WERI-Rb-1 (cell line): Measurements from ENCODE around the gene MIDN.

Source experiments
- DNase-seq: peaks from one replicate; pipeline ENCODE4 v3.0.0-alpha.2; 2020
- H3K27ac ChIP-seq: fragments of 250-450 bp; sonication (Bioruptor Pico); 2 replicates; pipeline ENCODE4 v1.5.1; 2020; ENCODE audit warnings: mild to moderate bottlenecking, moderate library complexity
- H3K27me3 ChIP-seq: fragments of 250-450 bp; sonication (Bioruptor Pico); 2 replicates; pipeline ENCODE4 v1.5.1; 2021; ENCODE audit warnings: mild to moderate bottlenecking, low read depth, moderate library complexity; ENCODE audit not compliant: insufficient read depth, severe bottlenecking
- H3K36me3 ChIP-seq: fragments of 250-450 bp; sonication (Bioruptor Pico); 2 replicates; pipeline ENCODE4 v1.5.1; 2020; ENCODE audit warnings: mild to moderate bottlenecking, moderate library complexity
- H3K4me3 ChIP-seq: 2 replicates; pipeline ENCODE4 v1.5.1; 2011; ENCODE audit warnings: low read depth, mild to moderate bottlenecking, control low read depth, low read length
- H3K9me3 ChIP-seq: fragments of 250-450 bp; sonication (Bioruptor Pico); 2 replicates; pipeline ENCODE4 v1.5.1; 2021; ENCODE audit warnings: mild to moderate bottlenecking, moderate library complexity; ENCODE audit not compliant: severe bottlenecking
- CTCF ChIP-seq: IDR thresholded peaks from 2 replicates; pipeline ENCODE4 v1.5.1; 2011; ENCODE audit warnings: low read depth, mild to moderate bottlenecking, control low read depth, inconsistent platforms, low read length

Gene MIDN

GRCh38 chr19:1281569-1282287 lies 33.3 kb downstream of the MIDN start:
- TF ChIP-seq CTCF: no peak
- no peak overlapping the region for H3K4me3 ChIP-seq

GRCh38 chr19:1282588-1283206 lies 34.3 kb downstream of the MIDN start:
- Histone ChIP-seq H3K27ac (no peak overlapping the region), H3K27me3 (no peaks in the 10 kb centered on the region), H3K36me3 (peaks cover 24% of the 10 kb centered on the region), H3K9me3 (no peaks in the 10 kb centered on the region), H3K4me3 (no peak overlapping the region)
- DNase-seq: no peak
- no peak for TF ChIP-seq CTCF

More at GRCh38 chr19:1281569-1282287, 33.3 kb downstream of the MIDN start:
- Histone ChIP-seq H3K27ac (no peak overlapping the region), H3K9me3 (no peaks in the 10 kb centered on the region), H3K36me3 (peaks cover 28% of the 10 kb centered on the region), H3K27me3 (no peaks in the 10 kb centered on the region)
- DNase-seq: no peak

- Histone ChIP-seq H3K27me3 (no peaks in the 10 kb centered on the region), H3K27ac (no peak overlapping the region), H3K4me3 (no peak overlapping the region), H3K36me3 (peaks cover 18% of the 10 kb centered on the region), H3K9me3 (no peaks in the 10 kb centered on the region)
- TF ChIP-seq CTCF: no peak
- DNase-seq: no peak
These were observed 35.0 kb downstream of the MIDN start for GRCh38 chr19:1283207-1283916.

GRCh38 chr19:1283917-1284292 lies 35.5 kb downstream of the MIDN start:
- DNase-seq: no peak
- Histone ChIP-seq H3K4me3 (no peak overlapping the region), H3K9me3 (no peaks in the 10 kb centered on the region), H3K27ac (no peak overlapping the region), H3K36me3 (peaks cover 14% of the 10 kb centered on the region), H3K27me3 (no peaks in the 10 kb centered on the region)
- no peak for TF ChIP-seq CTCF

GRCh38 chr19:1284293-1284978 lies 36.1 kb downstream of the MIDN start:
- Histone ChIP-seq H3K27me3 (no peaks in the 10 kb centered on the region), H3K4me3 (no peak overlapping the region), H3K36me3 (peaks cover 9% of the 10 kb centered on the region), H3K27ac (no peak overlapping the region), H3K9me3 (no peaks in the 10 kb centered on the region)
- TF ChIP-seq CTCF: no peak
- DNase-seq: no peak
